ENCODE measurements around the gene CTTNBP2NL. TPM values are rescaled to one million over a fixed set of nuclear protein-coding genes. Genes with fewer than 3 reads are reported as not detected.

Gene CTTNBP2NL
- polyA plus RNA-seq, 3 donors: 1.6 to 4.9 (median 3.0) TPM

DNA sequence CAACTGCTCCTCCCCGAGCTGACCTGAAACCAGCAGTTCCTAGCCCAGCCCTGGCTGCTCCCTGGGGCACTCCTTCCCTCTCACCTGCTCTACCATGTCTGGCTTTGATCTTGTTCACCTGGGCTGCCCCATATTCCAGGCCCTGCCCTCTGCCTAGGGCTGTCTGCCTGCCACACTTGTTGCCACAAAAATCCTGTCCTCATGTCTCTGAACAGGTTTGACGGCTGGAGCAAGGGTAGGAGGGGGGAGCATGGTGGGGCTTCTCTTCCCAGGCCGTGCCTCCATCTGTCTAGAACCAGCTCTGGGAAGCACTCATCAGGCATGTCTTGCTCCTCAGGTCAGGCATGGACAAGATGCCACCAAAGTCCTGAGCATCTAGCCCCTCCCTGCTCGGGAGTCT lies 68.5 kb downstream of the CTTNBP2NL start:
- intact Hi-C loops (cut with micrococcal nuclease): loop anchor here in 1 of 2 donors (10.0 kb wide), 1 partner anchor 150 kb away; the partner anchor contains the start of genes CAPZA1 and ST7L
- Histone ChIP-seq H3K79me2 (ENCODE audit: insufficient read depth, low read length) (no peaks in the 10 kb centered on the region), H3K4me3 (replicated peaks in 1 of 3; ENCODE audit: low read depth in 2 of 3, low read length in 3 of 3) (no peak overlapping the region), H2AFZ (ENCODE audit: insufficient read depth, low read depth, low read length, poor library complexity, severe bottlenecking) (no peak overlapping the region), H3K9me3 (replicated peaks in 1 of 2; ENCODE audit: control insufficient read depth in 1 of 2, insufficient read depth in 1 of 2, low read length in 2 of 2) (no peaks in the 10 kb centered on the region), H3K4me1 (ENCODE audit: control insufficient read depth in 1 of 2, insufficient read depth in 2 of 2, low read length in 2 of 2) (peaks cover 18 to 22% of the 10 kb centered on the region in 2 donors), H3K9ac (ENCODE audit: insufficient read depth, low read length, poor library complexity, severe bottlenecking) (no peak overlapping the region), H4K20me1 (ENCODE audit: insufficient read depth, low read length) (no peaks in the 10 kb centered on the region), H3K36me3 (replicated peaks in 1 of 2; ENCODE audit: control insufficient read depth in 1 of 2, insufficient read depth in 2 of 2, low read length in 2 of 2) (no peaks in the 10 kb centered on the region), H3K4me2 (replicated peaks; ENCODE audit: extremely low read depth, low read length, poor library complexity, severe bottlenecking) (no peak overlapping the region), H3K27me3 (ENCODE audit: control insufficient read depth in 2 of 2, insufficient read depth in 2 of 2, low read length in 2 of 2) (no peaks in the 10 kb centered on the region), H3K27ac (ENCODE audit: low read depth in 1 of 2, low read length in 2 of 2) (no peak overlapping the region)
- DNase-seq: no peak
- WGBS (ENCODE audit: insufficient coverage): 81% methylated on average over 3 of the region's 4 CpGs
- TF ChIP-seq, protein P1, sequence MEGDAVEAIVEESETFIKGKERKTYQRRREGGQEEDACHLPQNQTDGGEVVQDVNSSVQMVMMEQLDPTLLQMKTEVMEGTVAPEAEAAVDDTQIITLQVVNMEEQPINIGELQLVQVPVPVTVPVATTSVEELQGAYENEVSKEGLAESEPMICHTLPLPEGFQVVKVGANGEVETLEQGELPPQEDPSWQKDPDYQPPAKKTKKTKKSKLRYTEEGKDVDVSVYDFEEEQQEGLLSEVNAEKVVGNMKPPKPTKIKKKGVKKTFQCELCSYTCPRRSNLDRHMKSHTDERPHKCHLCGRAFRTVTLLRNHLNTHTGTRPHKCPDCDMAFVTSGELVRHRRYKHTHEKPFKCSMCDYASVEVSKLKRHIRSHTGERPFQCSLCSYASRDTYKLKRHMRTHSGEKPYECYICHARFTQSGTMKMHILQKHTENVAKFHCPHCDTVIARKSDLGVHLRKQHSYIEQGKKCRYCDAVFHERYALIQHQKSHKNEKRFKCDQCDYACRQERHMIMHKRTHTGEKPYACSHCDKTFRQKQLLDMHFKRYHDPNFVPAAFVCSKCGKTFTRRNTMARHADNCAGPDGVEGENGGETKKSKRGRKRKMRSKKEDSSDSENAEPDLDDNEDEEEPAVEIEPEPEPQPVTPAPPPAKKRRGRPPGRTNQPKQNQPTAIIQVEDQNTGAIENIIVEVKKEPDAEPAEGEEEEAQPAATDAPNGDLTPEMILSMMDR (IDR thresholded peaks at IDR 0.05): no peak
- Mint-ChIP-seq H3K9me3 (peaks cover 0 to 2% (median 0%) of the 10 kb centered on the region in 7 donors), H3K4me1 (peaks cover 31% of the 10 kb centered on the region), H3K27me3 (ENCODE audit: low read depth in 3 of 3) (peaks cover 3 to 5% (median 3%) of the 10 kb centered on the region in 3 donors), H3K4me3 (no peak overlapping the region), H3K27ac (peak overlapping the region in 3 of 7 donors; percentile 16 to 69 (median 27)), H3K36me3 (no peaks in the 10 kb centered on the region)

DNA sequence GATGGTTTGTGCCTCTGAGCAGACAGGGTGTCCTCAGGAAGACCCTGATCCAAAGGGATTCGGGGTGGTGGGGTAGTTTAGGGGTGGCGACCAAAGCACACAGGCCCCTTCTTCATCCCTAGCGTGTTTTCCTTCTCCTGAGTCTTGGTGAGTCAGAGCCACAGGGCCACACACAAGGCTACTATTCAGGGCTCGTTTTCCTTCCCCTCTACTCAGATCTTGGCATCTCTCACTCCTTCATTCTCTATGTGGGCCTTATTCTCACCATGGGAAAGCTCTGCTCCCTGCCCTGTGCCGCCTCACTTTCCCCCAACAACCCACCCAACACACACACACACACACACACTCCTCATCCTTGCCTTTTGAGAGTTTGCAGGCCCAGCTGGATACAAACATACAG lies 69.1 kb downstream of the CTTNBP2NL start:
- Histone ChIP-seq H3K9ac (ENCODE audit: insufficient read depth, low read length, poor library complexity, severe bottlenecking) (no peak overlapping the region), H3K9me3 (replicated peaks in 1 of 2; ENCODE audit: control insufficient read depth in 1 of 2, insufficient read depth in 1 of 2, low read length in 2 of 2) (no peaks in the 10 kb centered on the region), H3K27ac (ENCODE audit: low read depth in 1 of 2, low read length in 2 of 2) (no peak overlapping the region), H3K27me3 (ENCODE audit: control insufficient read depth in 2 of 2, insufficient read depth in 2 of 2, low read length in 2 of 2) (no peaks in the 10 kb centered on the region), H3K79me2 (ENCODE audit: insufficient read depth, low read length) (no peaks in the 10 kb centered on the region), H3K4me1 (ENCODE audit: control insufficient read depth in 1 of 2, insufficient read depth in 2 of 2, low read length in 2 of 2) (peaks cover 18 to 22% of the 10 kb centered on the region in 2 donors), H2AFZ (ENCODE audit: insufficient read depth, low read depth, low read length, poor library complexity, severe bottlenecking) (peak overlapping the region; percentile 62), H3K4me2 (replicated peaks; ENCODE audit: extremely low read depth, low read length, poor library complexity, severe bottlenecking) (no peak overlapping the region), H4K20me1 (ENCODE audit: insufficient read depth, low read length) (no peaks in the 10 kb centered on the region), H3K36me3 (replicated peaks in 1 of 2; ENCODE audit: control insufficient read depth in 1 of 2, insufficient read depth in 2 of 2, low read length in 2 of 2) (no peaks in the 10 kb centered on the region), H3K4me3 (replicated peaks in 1 of 3; ENCODE audit: low read depth in 2 of 3, low read length in 3 of 3) (no peak overlapping the region)
- TF ChIP-seq, protein P1 (IDR thresholded peaks at IDR 0.05): no peak
- intact Hi-C loops (cut with micrococcal nuclease): loop anchor here (5.0 to 10.0 kb wide), 2 partner anchors 73 to 150 kb away; partner anchors contain the start of genes CAPZA1 (in 1 of the 2) and ST7L (in 1 of the 2)
- peak overlapping the region in 4 of 7 donors; percentile 19 to 89 (median 55) for H3K27ac Mint-ChIP-seq
- peaks cover 3 to 5% (median 3%) of the 10 kb centered on the region in 3 donors for H3K27me3 Mint-ChIP-seq (ENCODE audit: low read depth in 3 of 3)
- H3K4me3 Mint-ChIP-seq: no peak overlapping the region
- peaks cover 34% of the 10 kb centered on the region for H3K4me1 Mint-ChIP-seq
- DNase-seq: no peak
- H3K9me3 Mint-ChIP-seq: peaks cover 0 to 2% (median 0%) of the 10 kb centered on the region in 7 donors
- H3K36me3 Mint-ChIP-seq: no peaks in the 10 kb centered on the region
- 47% methylated on average over 2 of the region's 5 CpGs for WGBS (ENCODE audit: insufficient coverage)
